SKM-1 (cell line): Measurements from ENCODE around the gene TMEM132A.

Experiments used
- DNase-seq: peaks from one replicate; lab custom pipeline; 2025; ENCODE audit not compliant: unreplicated experiment; lab: John Stamatoyannopoulos, UW

Gene TMEM132A

GRCh38 chr11:60924110-60924905 lies at the start of gene TMEM132A:
TMEM132A (plus strand) TSS chr11:60924460; CDS start chr11:60924634, 174 bp downstream.
- DNase-seq, result no peak

- no peak for DNase-seq
These were observed 48.7 kb upstream of the TMEM132A start for GRCh38 chr11:60875366-60876167.

- no peak for DNase-seq
These were observed 48.1 kb upstream of the TMEM132A start for GRCh38 chr11:60876168-60876485.

DNA sequence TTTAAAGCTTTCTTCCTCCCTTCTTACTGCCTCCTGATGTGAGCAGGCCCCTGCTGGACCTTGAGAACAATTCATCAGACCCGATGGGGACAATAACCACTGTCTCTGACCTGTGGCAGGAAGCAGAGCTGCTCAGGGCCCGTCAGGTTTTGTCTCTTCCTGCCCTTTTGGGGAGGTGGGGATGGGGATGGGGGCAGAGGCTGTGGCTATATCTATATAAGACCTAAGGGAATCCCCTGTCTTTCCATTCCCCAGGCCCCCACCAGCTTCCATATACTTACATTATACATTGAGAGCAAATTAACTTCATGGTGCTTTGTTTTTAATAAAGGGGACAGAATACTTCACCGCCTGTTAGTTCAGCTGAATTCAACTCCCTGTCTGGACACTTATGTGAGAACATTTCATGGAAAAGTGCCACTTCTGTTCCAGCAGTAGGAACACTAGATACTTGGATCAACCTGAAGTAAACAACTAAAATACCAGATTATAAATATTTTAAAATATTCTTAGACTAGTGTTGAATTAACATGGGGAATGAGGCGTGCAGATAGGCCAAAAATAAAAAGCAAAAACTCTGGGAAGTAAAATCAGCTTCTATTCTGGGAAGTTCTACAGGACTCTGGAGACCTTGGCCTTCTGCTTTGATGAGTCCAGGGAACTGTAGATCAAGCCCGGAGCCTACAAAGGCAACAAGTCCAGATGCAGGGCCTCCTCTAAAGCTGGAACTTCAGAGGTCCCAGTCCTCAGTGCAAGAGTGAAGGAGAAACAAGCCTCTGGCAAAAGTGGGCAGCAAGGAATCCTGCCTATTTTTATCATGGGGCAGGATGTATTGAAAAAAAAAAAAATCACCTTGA lies 45.8 kb upstream of the TMEM132A start:
- no peak for DNase-seq

GRCh38 chr11:60879104-60879503 lies 45.2 kb upstream of the TMEM132A start:
- no peak for DNase-seq

- no peak for DNase-seq
These were observed 44.2 kb upstream of the TMEM132A start for GRCh38 chr11:60879971-60880588.

DNA sequence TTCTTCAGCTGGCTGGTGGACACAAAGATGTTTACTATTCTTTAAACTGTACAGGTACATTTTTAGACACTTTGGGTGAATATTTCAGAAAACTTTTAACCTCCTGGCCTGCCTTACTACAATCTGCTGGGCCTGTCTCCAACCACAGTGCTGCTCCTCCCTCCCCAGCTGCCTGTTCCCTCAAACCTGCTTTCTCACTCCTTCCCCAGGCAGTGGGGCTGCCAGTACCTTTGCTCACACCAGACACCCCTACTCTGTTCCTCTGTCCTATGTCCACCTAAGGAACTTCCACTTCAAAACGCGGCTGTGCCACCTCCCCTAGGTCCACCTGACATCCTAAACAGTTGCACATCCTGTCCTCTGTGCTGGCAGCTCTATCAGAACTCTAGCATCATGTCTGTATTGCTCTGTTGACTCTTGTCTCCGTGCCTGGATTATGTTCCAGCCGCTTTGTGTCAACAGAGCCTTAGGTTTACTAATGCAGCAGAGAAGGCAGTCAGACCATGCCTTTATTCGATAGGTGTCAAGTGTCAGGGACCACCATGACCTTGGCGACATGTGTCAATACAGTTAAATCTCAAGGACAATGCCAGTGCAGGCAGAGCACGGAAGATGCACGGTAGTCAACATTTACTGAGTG lies 43.5 kb upstream of the TMEM132A start:
- no peak for DNase-seq

DNA sequence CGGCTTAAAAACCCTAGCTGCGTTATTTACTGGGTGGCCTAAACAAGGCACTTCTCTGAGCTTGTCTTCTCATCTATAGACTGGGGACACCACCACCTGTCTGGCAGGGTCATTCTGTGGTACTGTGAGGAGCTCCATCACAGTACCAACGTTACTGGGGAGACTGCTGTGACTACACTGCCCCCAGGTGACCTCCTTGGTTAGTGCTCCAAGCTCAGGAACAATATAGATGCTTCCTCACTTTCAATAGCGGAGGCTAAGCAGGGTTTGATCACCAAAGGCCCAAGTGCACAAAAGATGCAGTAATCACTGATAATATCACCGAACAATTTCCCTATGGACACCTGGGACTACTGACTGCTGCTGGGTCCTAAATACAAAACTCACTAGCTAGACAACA lies 36.7 kb upstream of the TMEM132A start:
- DNase-seq, result peak; percentile 53

DNA sequence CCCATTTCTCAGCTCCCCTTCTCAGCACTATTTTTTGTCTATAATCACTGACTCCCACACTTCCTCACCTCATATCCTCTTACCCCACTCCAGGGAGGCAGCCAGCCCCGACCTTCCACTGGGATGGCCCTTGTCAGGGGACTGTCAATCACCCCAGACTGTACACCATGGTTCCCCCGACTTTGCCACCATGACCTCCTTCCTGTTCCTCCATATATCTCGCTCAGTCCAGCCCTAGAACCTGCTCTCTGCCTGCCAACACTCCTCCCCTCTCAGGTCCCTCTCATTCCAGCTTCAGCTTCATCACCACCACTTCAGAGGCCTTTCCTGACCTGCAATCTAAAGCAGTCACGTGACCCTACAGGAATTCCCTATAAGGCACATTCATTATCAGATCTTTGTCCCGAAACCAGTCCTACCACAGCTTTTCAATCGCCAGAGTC lies 34.4 kb upstream of the TMEM132A start:
- no peak for DNase-seq

DNA sequence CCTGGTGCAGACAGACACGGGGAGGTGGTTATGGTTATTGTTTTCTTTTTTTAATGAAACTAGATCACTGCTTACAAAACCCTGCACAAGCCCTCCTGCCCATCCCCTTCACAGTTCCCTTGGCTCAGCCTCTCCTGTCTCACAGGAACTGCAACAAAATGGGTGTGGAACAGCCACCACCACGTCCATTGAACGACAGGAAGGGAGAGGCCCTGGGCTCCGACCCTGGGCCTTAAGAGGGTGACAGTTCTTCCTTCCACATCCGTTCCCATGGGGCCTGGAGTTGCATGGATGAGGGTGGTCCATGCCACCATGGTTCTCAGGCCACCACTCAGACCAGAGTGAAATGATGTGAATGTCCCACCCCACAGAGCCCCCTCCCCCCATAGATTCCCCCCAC lies 33.6 kb upstream of the TMEM132A start:
- DNase-seq, result no peak

- no peak for DNase-seq
These were observed 33.0 kb upstream of the TMEM132A start for GRCh38 chr11:60891103-60891741.

- DNase-seq, result no peak
These were observed 28.6 kb upstream of the TMEM132A start for GRCh38 chr11:60895687-60896086.

- no peak for DNase-seq
These were observed 26.8 kb upstream of the TMEM132A start for GRCh38 chr11:60897496-60897895.

- no peak for DNase-seq
These were observed 25.0 kb upstream of the TMEM132A start for GRCh38 chr11:60899046-60899936.

DNA sequence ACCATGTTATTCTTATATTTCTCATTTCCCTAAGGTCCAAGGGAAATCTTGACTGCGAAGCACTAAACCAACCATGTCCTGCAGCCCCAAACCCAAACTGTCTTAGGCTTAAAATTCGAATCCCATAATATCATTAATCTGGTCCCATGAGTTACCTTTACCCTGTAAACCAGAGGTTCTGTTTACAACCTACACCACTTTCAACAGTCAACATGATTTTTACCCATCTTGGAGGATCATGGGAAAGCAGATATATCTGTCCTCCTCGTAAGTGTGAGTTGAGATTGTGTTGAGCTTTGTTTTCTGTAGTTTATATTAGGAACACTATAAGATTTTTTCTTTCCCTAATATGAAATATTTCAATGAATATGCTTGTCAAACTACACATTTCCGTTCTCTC lies 24.3 kb upstream of the TMEM132A start:
- DNase-seq, result no peak

DNA sequence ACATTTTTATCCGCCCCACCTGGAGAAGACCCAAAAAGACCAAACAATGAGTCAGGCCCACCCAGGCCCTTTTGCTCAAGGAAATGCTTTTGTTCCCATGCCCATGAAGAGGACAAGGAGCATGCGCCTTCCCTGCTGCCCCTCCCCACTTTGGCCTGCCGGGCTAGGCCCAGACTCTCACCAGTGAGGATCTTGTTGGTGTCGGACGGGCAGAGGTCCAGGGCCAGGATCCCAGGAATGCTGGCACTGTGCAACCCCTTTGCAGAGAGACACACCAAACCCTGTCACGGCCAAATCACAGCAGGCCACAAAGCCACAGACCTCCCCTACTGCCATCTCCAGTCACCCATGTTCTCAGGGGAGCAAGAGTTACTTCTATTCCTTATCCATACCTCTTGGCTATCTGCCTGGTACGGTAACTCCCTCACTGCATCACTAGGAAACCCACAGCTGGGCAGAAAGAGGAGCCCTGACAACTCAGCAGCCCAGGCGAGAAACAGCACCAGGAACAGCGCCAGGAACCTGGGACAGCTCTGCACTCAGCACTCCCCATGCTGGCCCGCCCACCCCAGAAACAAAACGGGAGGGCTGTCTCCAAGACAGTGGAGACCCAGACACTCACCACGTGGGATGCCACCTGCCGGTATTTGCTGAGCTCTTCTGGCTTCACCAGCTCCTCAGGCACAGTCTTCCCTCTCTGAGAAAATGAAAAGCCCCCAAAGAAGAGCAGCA lies 23.4 kb upstream of the TMEM132A start:
- no peak for DNase-seq

DNA sequence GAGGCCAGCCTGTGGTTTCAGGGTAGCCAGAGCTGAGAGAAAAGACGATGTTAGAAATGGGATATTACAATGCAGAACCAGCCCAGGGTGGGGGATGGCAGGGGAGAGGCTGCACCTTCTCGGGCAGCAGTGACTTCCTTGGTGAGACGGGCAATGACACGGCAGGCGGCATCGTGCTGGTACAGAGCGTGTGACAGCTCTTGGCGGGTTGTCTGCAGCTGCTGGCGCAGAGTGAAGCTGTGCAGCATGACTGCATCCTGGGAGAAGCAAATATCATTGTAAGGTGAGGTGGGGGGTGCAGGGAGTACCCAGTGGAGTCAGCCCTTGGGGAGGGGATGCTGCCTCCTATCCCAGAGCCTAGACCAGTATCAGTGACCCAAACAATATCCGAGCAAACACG lies 21.6 kb upstream of the TMEM132A start:
- no peak for DNase-seq

DNA sequence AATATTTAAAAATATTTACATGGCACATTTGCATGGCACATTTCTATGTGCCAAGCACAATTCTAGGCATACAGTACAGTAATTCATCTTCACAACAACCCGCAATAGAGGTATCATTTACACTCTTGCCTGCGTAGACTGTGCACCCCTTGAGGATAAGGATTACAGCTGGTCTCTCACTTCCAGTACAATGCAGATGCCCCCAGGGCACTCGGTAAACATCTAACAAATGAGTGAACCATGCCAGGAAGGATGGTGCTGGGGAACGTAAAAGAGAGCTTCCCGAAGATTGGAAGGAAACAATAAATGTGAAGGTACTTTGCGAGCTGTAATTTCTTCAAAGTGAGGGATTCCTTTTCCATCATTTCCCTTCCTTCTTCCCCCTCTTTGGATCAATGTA lies 19.2 kb upstream of the TMEM132A start:
- no peak for DNase-seq
